ENCODE data around the gene ABHD17C.

- TF ChIP-seq POLR2AphosphoS5 (IDR thresholded peaks at IDR 0.05; ENCODE audit: borderline replicate concordance, low read depth, low read length) (no peak), EZH2 (IDR thresholded peaks at IDR 0.05) (no peak), FOXP2 (optimal IDR thresholded peaks at IDR 0.05; ENCODE audit: control extremely low read depth, extremely low read length, insufficient read depth) (no peak)
These were observed 48.2 kb downstream of the ABHD17C start for GRCh38 chr15:80743189-80743833.

All from SK-N-MC (cell line).